OCI-LY1 (cell line): Measurements from ENCODE around the gene LSM10.

Experiments
- EZH2 ChIP-seq: fragments of 200-600 bp; sonication (generic), shearing (Covaris generic); IDR thresholded peaks from 2 replicates; pipeline ENCODE4 v1.8.0; 2017; ENCODE audit warnings: borderline replicate concordance, mixed run types, mild to moderate bottlenecking, antibody characterized with exemption, low read length, moderate library complexity, mixed read lengths
- TF ChIP-seq, protein P1 (sequence below): fragments of 200-600 bp; sonication (generic), shearing (Covaris generic); IDR thresholded peaks from 2 replicates; pipeline ENCODE4 v1.5.1; 2017; ENCODE audit warnings: mild to moderate bottlenecking, antibody characterized with exemption, low read length, moderate library complexity, mixed read lengths

DNA sequence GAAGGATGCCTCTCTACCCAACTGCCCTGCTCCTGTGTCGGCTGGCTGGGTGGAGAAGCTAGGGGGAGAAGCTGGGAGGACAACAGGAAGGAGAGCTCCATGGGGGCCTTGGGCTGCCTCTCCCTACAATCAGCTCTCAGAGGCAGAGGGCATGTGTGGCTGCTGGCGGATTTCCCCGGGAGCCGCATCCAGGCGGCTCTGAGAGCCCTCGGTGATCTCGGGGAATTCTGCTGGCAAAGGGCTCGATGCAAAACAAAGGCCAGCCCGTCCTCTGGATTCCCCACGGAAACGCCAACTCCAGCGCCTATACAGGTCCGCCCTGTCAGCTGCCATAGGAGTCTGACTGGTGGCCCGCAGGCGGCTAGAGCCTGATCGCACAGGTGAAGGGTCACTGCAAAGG lies 47.9 kb downstream of the LSM10 start:
- TF ChIP-seq, protein P1, sequence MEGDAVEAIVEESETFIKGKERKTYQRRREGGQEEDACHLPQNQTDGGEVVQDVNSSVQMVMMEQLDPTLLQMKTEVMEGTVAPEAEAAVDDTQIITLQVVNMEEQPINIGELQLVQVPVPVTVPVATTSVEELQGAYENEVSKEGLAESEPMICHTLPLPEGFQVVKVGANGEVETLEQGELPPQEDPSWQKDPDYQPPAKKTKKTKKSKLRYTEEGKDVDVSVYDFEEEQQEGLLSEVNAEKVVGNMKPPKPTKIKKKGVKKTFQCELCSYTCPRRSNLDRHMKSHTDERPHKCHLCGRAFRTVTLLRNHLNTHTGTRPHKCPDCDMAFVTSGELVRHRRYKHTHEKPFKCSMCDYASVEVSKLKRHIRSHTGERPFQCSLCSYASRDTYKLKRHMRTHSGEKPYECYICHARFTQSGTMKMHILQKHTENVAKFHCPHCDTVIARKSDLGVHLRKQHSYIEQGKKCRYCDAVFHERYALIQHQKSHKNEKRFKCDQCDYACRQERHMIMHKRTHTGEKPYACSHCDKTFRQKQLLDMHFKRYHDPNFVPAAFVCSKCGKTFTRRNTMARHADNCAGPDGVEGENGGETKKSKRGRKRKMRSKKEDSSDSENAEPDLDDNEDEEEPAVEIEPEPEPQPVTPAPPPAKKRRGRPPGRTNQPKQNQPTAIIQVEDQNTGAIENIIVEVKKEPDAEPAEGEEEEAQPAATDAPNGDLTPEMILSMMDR = no peak
- no peak for TF ChIP-seq EZH2
